ENCODE measurements around the gene COLQ. TPM values are rescaled to one million over a fixed set of nuclear protein-coding genes. Genes with fewer than 3 reads are reported as not detected.

COLQ gene
- total and polyA plus RNA-seq, 11 donors = 2.1 to 33.0 (median 10.7) TPM

DNA sequence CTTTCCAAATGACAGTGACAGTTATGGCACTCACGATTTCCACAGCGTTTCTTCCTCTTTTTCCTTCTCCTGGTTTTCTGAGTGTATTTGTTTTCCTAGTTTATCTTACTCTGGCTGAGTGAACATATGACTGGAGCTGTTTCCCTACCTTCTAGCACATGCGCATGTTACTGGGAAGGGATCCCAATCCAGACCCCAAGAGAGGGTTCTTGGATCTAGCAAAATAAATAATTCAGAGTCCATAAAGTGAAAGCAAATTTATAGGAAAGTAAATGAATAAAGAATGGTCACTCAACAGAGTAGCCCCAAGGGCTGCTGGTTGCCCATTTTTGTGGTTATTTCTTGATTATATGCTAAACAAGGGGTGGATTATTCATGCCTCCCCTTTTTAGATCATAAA is 118.0 kb downstream of the COLQ start:
- WGBS, 4 donors = 55 to 80% (median 61%) methylated on average over 3 of the region's 3 CpGs
- Histone ChIP-seq H3K36me3 (peaks cover 0 to 5% (median 0%) of the 10 kb centered on the region in 9 donors), H3K9me3 (no peaks in the 10 kb centered on the region), H3K27me3 (no peaks in the 10 kb centered on the region), H3K27ac (no peak overlapping the region), H3K4me3 (no peak overlapping the region), H3K4me1 (peaks cover 0 to 18% (median 0%) of the 10 kb centered on the region in 12 donors)
- ATAC-seq (no peak), DNase-seq (no peak)
- TF ChIP-seq, protein P1, sequence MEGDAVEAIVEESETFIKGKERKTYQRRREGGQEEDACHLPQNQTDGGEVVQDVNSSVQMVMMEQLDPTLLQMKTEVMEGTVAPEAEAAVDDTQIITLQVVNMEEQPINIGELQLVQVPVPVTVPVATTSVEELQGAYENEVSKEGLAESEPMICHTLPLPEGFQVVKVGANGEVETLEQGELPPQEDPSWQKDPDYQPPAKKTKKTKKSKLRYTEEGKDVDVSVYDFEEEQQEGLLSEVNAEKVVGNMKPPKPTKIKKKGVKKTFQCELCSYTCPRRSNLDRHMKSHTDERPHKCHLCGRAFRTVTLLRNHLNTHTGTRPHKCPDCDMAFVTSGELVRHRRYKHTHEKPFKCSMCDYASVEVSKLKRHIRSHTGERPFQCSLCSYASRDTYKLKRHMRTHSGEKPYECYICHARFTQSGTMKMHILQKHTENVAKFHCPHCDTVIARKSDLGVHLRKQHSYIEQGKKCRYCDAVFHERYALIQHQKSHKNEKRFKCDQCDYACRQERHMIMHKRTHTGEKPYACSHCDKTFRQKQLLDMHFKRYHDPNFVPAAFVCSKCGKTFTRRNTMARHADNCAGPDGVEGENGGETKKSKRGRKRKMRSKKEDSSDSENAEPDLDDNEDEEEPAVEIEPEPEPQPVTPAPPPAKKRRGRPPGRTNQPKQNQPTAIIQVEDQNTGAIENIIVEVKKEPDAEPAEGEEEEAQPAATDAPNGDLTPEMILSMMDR (IDR thresholded peaks at IDR 0.05) = no peak
- no peak for TF ChIP-seq POLR2A (IDR thresholded peaks at IDR 0.05)
- intact Hi-C loops (cut with DNase I) = loop anchor here in 6 of 10 donors (5.0 to 10.0 kb wide), 6 partner anchors 136 to 479 kb away; partner anchors contain the start of gene CAPN7 (in 1 of the 6)

DNA sequence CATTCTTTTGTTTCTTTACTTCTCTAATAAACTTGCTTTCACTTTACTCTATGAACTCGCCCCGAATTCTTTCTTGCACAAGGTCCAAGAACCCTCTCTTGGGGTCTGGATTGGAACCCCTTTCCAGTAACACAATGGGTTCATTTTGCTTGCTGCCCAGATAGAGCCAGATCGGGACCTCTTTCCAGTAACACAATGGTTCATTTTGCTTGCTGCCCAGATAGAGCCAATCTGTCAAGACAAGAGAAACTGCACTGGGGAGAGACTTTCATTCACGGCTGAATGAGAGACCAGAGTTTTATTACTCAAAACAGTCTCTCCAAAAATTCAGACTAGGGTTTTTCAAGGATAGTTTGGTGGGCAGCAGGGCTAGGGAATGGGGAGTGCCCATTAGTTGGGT is 119.6 kb downstream of the COLQ start:
- no peak for TF ChIP-seq POLR2A (IDR thresholded peaks at IDR 0.05)
- TF ChIP-seq, protein P1 (IDR thresholded peaks at IDR 0.05) = no peak
- intact Hi-C loops (cut with DNase I) = loop anchor here in 6 of 10 donors (5.0 to 10.0 kb wide), 6 partner anchors 135 to 477 kb away; partner anchors contain the start of gene CAPN7 (in 1 of the 6)
- Histone ChIP-seq H3K36me3 (peaks cover 0 to 3% (median 0%) of the 10 kb centered on the region in 9 donors), H3K27me3 (no peaks in the 10 kb centered on the region), H3K4me1 (peaks cover 0 to 18% (median 0%) of the 10 kb centered on the region in 12 donors), H3K9me3 (peaks cover 0 to 4% (median 0%) of the 10 kb centered on the region in 12 donors), H3K27ac (no peak overlapping the region), H3K4me3 (no peak overlapping the region)
- DNase-seq (no peak), ATAC-seq (no peak)
- WGBS, 4 donors = 82 to 89% (median 84%) methylated on average over 4 of the region's 4 CpGs

Small RNAs within 50 kb of the gene (microRNA-seq; reads per million reads assigned to microRNA genes)
- 0 reads per million in 4 donors for gene MIR4270

Other genes with a start within 250 kb of the COLQ start
- 10 to 100 TPM in 5 of 9 donors, 1 to 10 TPM in 4; 4.9 to 28.6 (median 11.7) TPM for gene SH3BP5, start 189.1 kb downstream of the COLQ start, total RNA-seq
- 1 to 10 TPM; 5.2 to 8.7 TPM for gene SH3BP5, start 189.1 kb downstream of the COLQ start, polyA plus RNA-seq
- gene METTL6, start 94.2 kb downstream of the COLQ start, total RNA-seq = 10 to 100 TPM in 5 of 9 donors, 1 to 10 TPM in 4; 5.7 to 14.7 (median 10.5) TPM
- 10 to 100 TPM in 1 of 2 donors, 1 to 10 TPM in 1; 6.0 to 15.6 TPM for gene METTL6, start 94.2 kb downstream of the COLQ start, polyA plus RNA-seq
- 10 to 100 TPM in 4 of 9 donors, 1 to 10 TPM in 5; 7.0 to 19.6 (median 9.8) TPM for gene EAF1, start 94.1 kb downstream of the COLQ start, total RNA-seq
- gene EAF1, start 94.1 kb downstream of the COLQ start, polyA plus RNA-seq = 10 to 100 TPM in 1 of 2 donors, 1 to 10 TPM in 1; 2.7 to 10.8 TPM
- gene HACL1, start 79.9 kb upstream of the COLQ start, total RNA-seq = 10 to 100 TPM; 10.1 to 21.5 (median 15.5) TPM
- 10 to 100 TPM in 1 of 2 donors, 1 to 10 TPM in 1; 7.2 to 12.5 TPM for gene HACL1, start 79.9 kb upstream of the COLQ start, polyA plus RNA-seq
- 10 to 100 TPM in 7 of 9 donors, 1 to 10 TPM in 2; 8.3 to 16.4 (median 13.4) TPM for gene BTD, start 80.0 kb upstream of the COLQ start, total RNA-seq
- 1 to 10 TPM; 4.2 to 8.6 TPM for gene BTD, start 80.0 kb upstream of the COLQ start, polyA plus RNA-seq

All from heart left ventricle (tissue), 16 donors.